ENCODE data around the gene CCDC170.

DNA sequence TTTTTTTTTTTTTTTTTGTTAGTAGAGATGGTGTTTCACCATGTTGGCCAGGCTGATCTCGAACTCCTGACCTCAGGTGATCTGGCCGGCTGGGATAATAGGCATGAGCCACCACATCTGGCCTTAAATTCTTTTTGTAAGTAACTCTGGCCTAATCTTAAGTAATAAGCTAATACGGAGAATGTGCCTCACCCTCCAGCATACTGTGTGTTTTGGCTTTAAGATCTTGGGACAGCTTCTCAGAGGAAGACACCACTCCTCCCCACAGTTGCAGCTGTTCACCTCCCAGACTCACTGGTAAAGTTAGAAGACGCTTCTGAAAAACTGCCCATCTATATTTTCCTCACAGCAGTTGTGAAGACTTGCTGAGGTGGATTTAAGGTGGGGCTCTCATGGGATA lies 120.8 kb downstream of the CCDC170 start:
- TF ChIP-seq, protein P1, sequence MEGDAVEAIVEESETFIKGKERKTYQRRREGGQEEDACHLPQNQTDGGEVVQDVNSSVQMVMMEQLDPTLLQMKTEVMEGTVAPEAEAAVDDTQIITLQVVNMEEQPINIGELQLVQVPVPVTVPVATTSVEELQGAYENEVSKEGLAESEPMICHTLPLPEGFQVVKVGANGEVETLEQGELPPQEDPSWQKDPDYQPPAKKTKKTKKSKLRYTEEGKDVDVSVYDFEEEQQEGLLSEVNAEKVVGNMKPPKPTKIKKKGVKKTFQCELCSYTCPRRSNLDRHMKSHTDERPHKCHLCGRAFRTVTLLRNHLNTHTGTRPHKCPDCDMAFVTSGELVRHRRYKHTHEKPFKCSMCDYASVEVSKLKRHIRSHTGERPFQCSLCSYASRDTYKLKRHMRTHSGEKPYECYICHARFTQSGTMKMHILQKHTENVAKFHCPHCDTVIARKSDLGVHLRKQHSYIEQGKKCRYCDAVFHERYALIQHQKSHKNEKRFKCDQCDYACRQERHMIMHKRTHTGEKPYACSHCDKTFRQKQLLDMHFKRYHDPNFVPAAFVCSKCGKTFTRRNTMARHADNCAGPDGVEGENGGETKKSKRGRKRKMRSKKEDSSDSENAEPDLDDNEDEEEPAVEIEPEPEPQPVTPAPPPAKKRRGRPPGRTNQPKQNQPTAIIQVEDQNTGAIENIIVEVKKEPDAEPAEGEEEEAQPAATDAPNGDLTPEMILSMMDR (conservative IDR thresholded peaks at IDR 0.05 in 1 of 2, IDR thresholded peaks at IDR 0.05 in 1 of 2; ENCODE audit: extremely low read depth in 1 of 2, insufficient read depth in 1 of 2, low read depth in 1 of 2, low read length in 2 of 2) = no peak
- no peak for TF ChIP-seq EZH2 (IDR thresholded peaks at IDR 0.05; ENCODE audit: borderline replicate concordance, low read length)

Data from mammary epithelial cell (primary cell).